WTC11 (cell line): ENCODE data around the gene HMMR.

Experiments used
- CREB1 ChIP-seq: sonication (generic); formaldehyde crosslinking; IDR thresholded peaks from 2 replicates; pipeline ENCODE4 v1.8.0; 2023; ENCODE audit warnings: mild to moderate bottlenecking, missing genetic modification reagents
- ETV6 ChIP-seq: sonication (generic); formaldehyde crosslinking; IDR thresholded peaks from 2 replicates; pipeline ENCODE4 v1.8.1; 2022; ENCODE audit warnings: mild to moderate bottlenecking, missing genetic modification reagents
- TF ChIP-seq, protein P1 (sequence below): sonication (generic); formaldehyde crosslinking; conservative IDR thresholded peaks from 2 replicates; pipeline ENCODE4 v1.8.1; 2022; ENCODE audit warnings: mild to moderate bottlenecking, missing genetic modification reagents
- TF ChIP-seq, protein P2 (sequence below): fragments of 200-600 bp; IDR thresholded peaks from 2 replicates; pipeline ENCODE4 v1.8.0; 2022; ENCODE audit warnings: antibody characterized with exemption

DNA sequence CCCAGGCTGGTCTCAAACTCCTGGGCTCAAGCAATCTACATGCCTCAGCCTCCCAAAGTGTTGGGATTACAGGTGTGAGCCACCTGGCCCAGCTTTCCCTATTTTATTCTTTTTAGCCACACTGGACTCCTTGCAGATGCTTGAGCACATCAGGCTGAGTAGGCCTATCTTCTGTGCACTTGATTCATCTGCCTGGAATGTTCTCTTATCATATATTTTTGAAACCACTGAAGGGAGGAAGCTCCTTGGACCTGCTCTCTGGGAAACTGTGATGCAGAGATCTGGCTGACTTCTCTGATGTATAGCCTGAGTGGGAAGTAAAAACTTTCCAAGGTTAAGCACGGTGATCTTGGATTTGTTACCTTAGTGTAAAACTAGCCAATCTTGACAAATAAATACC is 38.5 kb downstream of the HMMR start:
- TF ChIP-seq, protein P1, sequence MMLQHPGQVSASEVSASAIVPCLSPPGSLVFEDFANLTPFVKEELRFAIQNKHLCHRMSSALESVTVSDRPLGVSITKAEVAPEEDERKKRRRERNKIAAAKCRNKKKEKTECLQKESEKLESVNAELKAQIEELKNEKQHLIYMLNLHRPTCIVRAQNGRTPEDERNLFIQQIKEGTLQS = no peak
- TF ChIP-seq, protein P2, sequence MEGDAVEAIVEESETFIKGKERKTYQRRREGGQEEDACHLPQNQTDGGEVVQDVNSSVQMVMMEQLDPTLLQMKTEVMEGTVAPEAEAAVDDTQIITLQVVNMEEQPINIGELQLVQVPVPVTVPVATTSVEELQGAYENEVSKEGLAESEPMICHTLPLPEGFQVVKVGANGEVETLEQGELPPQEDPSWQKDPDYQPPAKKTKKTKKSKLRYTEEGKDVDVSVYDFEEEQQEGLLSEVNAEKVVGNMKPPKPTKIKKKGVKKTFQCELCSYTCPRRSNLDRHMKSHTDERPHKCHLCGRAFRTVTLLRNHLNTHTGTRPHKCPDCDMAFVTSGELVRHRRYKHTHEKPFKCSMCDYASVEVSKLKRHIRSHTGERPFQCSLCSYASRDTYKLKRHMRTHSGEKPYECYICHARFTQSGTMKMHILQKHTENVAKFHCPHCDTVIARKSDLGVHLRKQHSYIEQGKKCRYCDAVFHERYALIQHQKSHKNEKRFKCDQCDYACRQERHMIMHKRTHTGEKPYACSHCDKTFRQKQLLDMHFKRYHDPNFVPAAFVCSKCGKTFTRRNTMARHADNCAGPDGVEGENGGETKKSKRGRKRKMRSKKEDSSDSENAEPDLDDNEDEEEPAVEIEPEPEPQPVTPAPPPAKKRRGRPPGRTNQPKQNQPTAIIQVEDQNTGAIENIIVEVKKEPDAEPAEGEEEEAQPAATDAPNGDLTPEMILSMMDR = no peak
- TF ChIP-seq ETV6 (no peak), CREB1 (no peak)
